Loucy (cell line): ENCODE measurements around the gene AGAP1.
"Not testable (repeated sequence)": the region's sequence is repeated elsewhere in the genome, so short reads cannot be mapped to it uniquely, and the experiment has no call there.

ENCODE experiments used
- H2AFZ ChIP-seq: fragments of 200-600 bp; sonication (generic); 2 replicates; pipeline ENCODE4 v1.6.0; 2016; ENCODE audit warnings: antibody characterized with exemption, mild to moderate bottlenecking, low read length, moderate library complexity
- H3F3A ChIP-seq: fragments of 200-600 bp; 2 replicates; pipeline ENCODE4 v1.6.0; 2016; ENCODE audit warnings: antibody characterized with exemption, low read depth, mild to moderate bottlenecking
- H3K27me3 ChIP-seq: fragments of 200-600 bp; sonication (generic); 2 replicates; pipeline ENCODE4 v1.6.1; 2014; ENCODE audit warnings: low read length, mild to moderate bottlenecking; ENCODE audit not compliant: insufficient read depth, poor library complexity, severe bottlenecking
- H3K36me3 ChIP-seq: fragments of 200-600 bp; sonication (generic); 2 replicates; pipeline ENCODE4 v1.6.1; 2016; ENCODE audit warnings: low read length; ENCODE audit not compliant: insufficient read depth
- H3K4me1 ChIP-seq: fragments of 200-600 bp; sonication (generic); 2 replicates; pipeline ENCODE4 v1.5.1; 2014; ENCODE audit warnings: low read length, mild to moderate bottlenecking; ENCODE audit not compliant: insufficient read depth, poor library complexity, severe bottlenecking
- H3K4me2 ChIP-seq: fragments of 200-600 bp; sonication (generic); 2 replicates; pipeline ENCODE4 v1.6.0; 2014; ENCODE audit warnings: antibody characterized with exemption, low read length, low read depth, mild to moderate bottlenecking; ENCODE audit not compliant: poor library complexity, severe bottlenecking
- H3K4me3 ChIP-seq: fragments of 200-600 bp; sonication (generic); 2 replicates; pipeline ENCODE4 v1.5.1; 2014; ENCODE audit warnings: low read length, mild to moderate bottlenecking, mixed read lengths; ENCODE audit not compliant: poor library complexity, severe bottlenecking
- H3K79me2 ChIP-seq: fragments of 200-600 bp; sonication (generic); 2 replicates; pipeline ENCODE4 v1.6.1; 2014; ENCODE audit warnings: low read length; ENCODE audit not compliant: insufficient read depth
- H3K9ac ChIP-seq: fragments of 200-600 bp; sonication (generic); 2 replicates; pipeline ENCODE4 v1.6.0; 2014; ENCODE audit warnings: mild to moderate bottlenecking, low read depth, low read length, moderate library complexity; ENCODE audit not compliant: poor library complexity, severe bottlenecking
- H3K9me2 ChIP-seq: fragments of 200-600 bp; sonication (generic); replicated peaks from 2 replicates; pipeline ENCODE4 v1.6.1; 2016; ENCODE audit warnings: low read depth, low read length, mixed read lengths
- H3K9me3 ChIP-seq: fragments of 200-600 bp; sonication (generic); 2 replicates; pipeline ENCODE4 v1.6.1; 2014; ENCODE audit warnings: mild to moderate bottlenecking, antibody characterized with exemption, low read length, low read depth; ENCODE audit not compliant: insufficient read depth
- H4K20me1 ChIP-seq: fragments of 200-600 bp; sonication (generic); 2 replicates; pipeline ENCODE4 v1.6.0; 2014; ENCODE audit warnings: antibody characterized with exemption, low read length, mild to moderate bottlenecking; ENCODE audit not compliant: insufficient read depth, poor library complexity, severe bottlenecking
- EZH2phosphoT487 ChIP-seq: fragments of 200-600 bp; IDR thresholded peaks from 2 replicates; pipeline ENCODE4 v1.6.1; 2018; ENCODE audit warnings: antibody characterized with exemption, mild to moderate bottlenecking, moderate library complexity, borderline replicate concordance
- TF ChIP-seq, protein P1 (sequence below): fragments of 200-600 bp; sonication (generic); conservative IDR thresholded peaks from 2 replicates; pipeline ENCODE4 v1.5.1; 2014; ENCODE audit warnings: mild to moderate bottlenecking, antibody characterized with exemption, low read length

AGAP1 gene

DNA sequence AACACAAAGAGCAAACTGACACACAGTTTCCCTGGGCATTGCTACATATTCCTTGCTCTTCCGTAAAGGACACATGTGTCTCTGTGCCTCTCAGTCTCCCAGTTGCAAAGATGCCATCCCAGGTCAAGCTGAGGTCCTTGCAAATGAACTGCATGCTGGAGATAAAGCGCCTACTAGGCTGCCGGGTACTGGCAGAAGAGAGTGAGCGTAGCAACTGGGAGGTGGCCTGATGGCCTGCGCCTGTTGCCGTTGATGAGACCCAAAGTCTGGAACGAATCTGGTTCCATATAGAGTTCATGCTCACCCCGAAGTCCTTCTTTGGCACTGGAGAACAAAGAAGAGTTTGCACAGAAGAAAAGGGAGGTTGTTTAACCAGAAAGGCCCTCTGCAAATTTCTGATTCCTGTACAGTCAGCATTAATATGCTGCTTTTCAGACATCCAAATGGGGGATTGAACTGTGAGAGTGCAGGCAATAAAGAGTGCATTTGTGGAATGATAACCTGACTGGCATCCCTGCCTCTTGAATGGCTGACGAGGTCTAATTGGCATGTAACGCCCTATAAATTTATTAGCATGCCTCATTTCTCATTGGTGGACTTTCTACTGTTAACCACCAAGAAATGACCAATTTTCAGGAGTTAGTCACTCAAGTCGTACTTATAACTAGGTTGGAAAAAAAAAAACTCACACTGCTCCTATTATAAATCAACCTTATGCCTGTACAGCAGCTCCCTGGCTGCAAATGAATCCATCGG lies 595.6 kb downstream of the AGAP1 start:
- TF ChIP-seq EZH2phosphoT487, result no peak
- TF ChIP-seq, protein P1, sequence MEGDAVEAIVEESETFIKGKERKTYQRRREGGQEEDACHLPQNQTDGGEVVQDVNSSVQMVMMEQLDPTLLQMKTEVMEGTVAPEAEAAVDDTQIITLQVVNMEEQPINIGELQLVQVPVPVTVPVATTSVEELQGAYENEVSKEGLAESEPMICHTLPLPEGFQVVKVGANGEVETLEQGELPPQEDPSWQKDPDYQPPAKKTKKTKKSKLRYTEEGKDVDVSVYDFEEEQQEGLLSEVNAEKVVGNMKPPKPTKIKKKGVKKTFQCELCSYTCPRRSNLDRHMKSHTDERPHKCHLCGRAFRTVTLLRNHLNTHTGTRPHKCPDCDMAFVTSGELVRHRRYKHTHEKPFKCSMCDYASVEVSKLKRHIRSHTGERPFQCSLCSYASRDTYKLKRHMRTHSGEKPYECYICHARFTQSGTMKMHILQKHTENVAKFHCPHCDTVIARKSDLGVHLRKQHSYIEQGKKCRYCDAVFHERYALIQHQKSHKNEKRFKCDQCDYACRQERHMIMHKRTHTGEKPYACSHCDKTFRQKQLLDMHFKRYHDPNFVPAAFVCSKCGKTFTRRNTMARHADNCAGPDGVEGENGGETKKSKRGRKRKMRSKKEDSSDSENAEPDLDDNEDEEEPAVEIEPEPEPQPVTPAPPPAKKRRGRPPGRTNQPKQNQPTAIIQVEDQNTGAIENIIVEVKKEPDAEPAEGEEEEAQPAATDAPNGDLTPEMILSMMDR, result no peak
- Histone ChIP-seq H3K9ac (no peak overlapping the region), H3K79me2 (no peaks in the 10 kb centered on the region), H3K4me3 (no peak overlapping the region), H4K20me1 (no peaks in the 10 kb centered on the region), H3K4me2 (no peak overlapping the region), H2AFZ (no peak overlapping the region), H3K4me1 (no peaks in the 10 kb centered on the region), H3F3A (no peaks in the 10 kb centered on the region), H3K9me2 (no peaks in the 10 kb centered on the region), H3K27me3 (no peaks in the 10 kb centered on the region), H3K9me3 (no peaks in the 10 kb centered on the region), H3K36me3 (no peaks in the 10 kb centered on the region)

DNA sequence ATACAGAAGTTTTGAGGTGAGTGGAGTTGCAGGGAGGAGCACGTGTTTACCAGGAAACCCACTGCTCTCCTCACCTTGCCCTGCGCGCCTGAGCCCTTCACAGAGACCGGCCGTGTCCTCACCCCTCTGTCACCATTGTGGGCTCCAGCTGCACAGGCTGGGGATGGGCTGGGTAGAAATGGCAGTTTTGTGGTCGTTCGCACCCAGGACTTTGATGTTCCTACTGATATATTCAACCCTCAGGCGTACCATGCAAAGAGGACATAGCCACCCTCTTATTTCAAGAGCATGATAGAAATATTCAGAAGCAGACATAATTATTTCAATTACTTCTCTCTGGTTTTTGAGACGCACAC lies 596.2 kb downstream of the AGAP1 start:
- no peak overlapping the region for H3K4me2 ChIP-seq
- no peaks in the 10 kb centered on the region for H3K79me2 ChIP-seq
- no peaks in the 10 kb centered on the region for H3K27me3 ChIP-seq
- no peak overlapping the region for H3K4me3 ChIP-seq
- no peaks in the 10 kb centered on the region for H3K36me3 ChIP-seq
- no peaks in the 10 kb centered on the region for H4K20me1 ChIP-seq
- H3K4me1 ChIP-seq, result no peaks in the 10 kb centered on the region
- no peak overlapping the region for H3K9ac ChIP-seq
- H2AFZ ChIP-seq, result no peak overlapping the region
- TF ChIP-seq EZH2phosphoT487, result no peak
- TF ChIP-seq, protein P1, result no peak
- no peaks in the 10 kb centered on the region for H3K9me3 ChIP-seq
- H3F3A ChIP-seq, result no peaks in the 10 kb centered on the region
- H3K9me2 ChIP-seq, result no peaks in the 10 kb centered on the region

DNA sequence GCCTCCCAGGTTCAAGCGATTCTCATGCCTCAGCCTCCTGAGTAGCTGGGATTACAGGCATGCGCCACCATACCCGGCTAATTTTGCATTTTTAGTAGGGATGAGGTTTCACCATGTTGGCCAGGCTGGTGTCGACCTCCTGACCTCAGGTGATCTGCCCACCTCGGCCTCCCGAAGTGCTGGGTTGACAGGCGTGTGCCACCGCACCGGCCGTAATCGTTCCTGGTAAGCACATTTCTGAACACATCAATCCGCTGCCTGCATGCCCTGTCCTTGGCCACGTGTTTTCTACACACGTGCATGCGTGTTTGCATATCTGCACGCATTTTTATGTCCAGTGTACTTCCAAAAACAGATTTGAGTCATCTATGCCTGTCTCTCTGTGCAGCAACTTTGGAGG lies 597.0 kb downstream of the AGAP1 start:
- not testable (repeated sequence) for H2AFZ ChIP-seq, H3K4me1 ChIP-seq, H3K9me3 ChIP-seq, H3K27me3 ChIP-seq, H3K9me2 ChIP-seq, H3K4me3 ChIP-seq, H4K20me1 ChIP-seq, H3F3A ChIP-seq, H3K9ac ChIP-seq, H3K36me3 ChIP-seq, H3K4me2 ChIP-seq, H3K79me2 ChIP-seq

DNA sequence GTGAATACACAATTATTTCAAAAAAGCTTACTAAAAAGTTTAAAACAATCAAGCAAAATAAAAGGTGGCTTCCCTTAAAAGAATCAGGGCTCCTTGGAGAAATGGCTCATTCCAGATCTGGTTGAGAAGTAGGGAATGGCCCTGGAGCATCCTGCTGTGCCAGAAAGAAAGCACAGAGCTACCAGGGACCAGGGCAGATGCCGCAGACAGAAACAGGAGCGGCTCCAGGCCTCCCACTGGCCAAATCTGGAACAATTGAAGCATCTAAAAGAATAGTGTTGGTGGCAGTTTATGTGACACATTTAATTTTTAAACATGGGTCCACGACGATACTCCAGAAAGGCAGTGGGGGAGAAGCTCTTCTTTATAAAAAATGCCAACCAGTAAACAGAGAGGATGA lies 598.9 kb downstream of the AGAP1 start:
- Histone ChIP-seq H3K9me2 (no peaks in the 10 kb centered on the region), H4K20me1 (no peaks in the 10 kb centered on the region), H3K4me2 (no peak overlapping the region), H3K9ac (no peak overlapping the region), H3F3A (no peaks in the 10 kb centered on the region), H3K36me3 (no peaks in the 10 kb centered on the region), H3K27me3 (no peaks in the 10 kb centered on the region), H3K79me2 (no peaks in the 10 kb centered on the region), H3K4me1 (no peaks in the 10 kb centered on the region), H2AFZ (no peak overlapping the region), H3K4me3 (no peak overlapping the region), H3K9me3 (no peaks in the 10 kb centered on the region)
- TF ChIP-seq EZH2phosphoT487, result no peak
- TF ChIP-seq, protein P1, result no peak
